Ishikawa (cell line): ENCODE results near the gene RHBDD3.

Source experiments
- CEBPB ChIP-seq: IDR thresholded peaks from 2 replicates; pipeline ENCODE4 v1.6.1; 2012
- CREB1 ChIP-seq: IDR thresholded peaks from 2 replicates; pipeline ENCODE4 v1.6.1; 2012; ENCODE audit warnings: low read depth
- EGR1 ChIP-seq: IDR thresholded peaks from 2 replicates; pipeline ENCODE4 v1.6.1; 2012
- FOXM1 ChIP-seq: IDR thresholded peaks from 2 replicates; pipeline ENCODE4 v1.6.1; 2012; ENCODE audit warnings: low read depth, borderline replicate concordance
- NFIC ChIP-seq: IDR thresholded peaks from 2 replicates; pipeline ENCODE4 v1.6.1; 2012
- RAD21 ChIP-seq: IDR thresholded peaks from 2 replicates; pipeline ENCODE4 v1.6.1; 2012; ENCODE audit warnings: low read depth
- TAF1 ChIP-seq: IDR thresholded peaks from 2 replicates; pipeline ENCODE4 v1.6.1; 2012; ENCODE audit warnings: low read depth, mild to moderate bottlenecking
- YY1 ChIP-seq: IDR thresholded peaks from 2 replicates; pipeline ENCODE4 v1.6.1; 2012; ENCODE audit warnings: low read depth
- TF ChIP-seq, protein P1 (sequence below): IDR thresholded peaks from 2 replicates; pipeline ENCODE4 v1.6.1; 2012; ENCODE audit warnings: low read depth, mild to moderate bottlenecking

DNA sequence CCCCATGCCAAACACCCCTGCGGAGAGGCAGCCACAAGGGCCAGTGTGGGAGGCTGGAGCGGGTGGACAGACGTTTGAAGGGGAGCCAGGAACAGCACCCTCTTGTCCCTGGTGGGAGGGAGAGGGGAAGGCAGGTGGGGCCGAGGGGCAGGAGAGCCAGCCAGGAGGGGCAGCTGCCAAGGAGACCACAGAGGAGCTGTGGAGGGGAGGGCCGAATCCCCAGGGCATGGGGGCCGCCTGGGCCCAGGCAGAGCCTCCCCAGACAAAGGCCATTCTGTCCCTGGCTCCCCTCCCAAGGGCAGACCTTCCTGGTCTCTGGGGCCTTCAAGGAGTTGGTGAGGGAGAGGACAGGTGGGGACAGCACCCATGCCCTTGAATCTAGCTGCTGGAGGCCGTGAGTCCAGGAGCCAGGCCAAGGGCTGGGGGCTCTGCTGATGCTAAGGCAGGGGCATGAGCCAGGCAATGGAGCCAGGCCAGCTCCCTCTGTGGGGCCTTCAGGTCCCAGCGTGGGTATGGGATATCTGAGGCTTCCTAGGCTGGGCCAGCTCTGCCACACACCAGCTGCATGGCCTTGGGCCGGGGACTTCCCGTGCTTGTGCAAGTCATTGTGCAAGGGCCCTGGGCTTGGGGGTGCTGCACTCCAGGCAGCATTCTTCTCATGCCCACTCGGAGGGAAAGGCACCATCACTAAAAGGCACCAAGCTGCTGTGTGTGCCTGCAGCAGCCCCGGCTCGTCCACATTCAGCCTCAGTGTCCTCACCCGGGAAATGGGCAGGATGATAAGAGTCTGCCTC lies 50.7 kb downstream of the RHBDD3 start:
- TF ChIP-seq, protein P1, sequence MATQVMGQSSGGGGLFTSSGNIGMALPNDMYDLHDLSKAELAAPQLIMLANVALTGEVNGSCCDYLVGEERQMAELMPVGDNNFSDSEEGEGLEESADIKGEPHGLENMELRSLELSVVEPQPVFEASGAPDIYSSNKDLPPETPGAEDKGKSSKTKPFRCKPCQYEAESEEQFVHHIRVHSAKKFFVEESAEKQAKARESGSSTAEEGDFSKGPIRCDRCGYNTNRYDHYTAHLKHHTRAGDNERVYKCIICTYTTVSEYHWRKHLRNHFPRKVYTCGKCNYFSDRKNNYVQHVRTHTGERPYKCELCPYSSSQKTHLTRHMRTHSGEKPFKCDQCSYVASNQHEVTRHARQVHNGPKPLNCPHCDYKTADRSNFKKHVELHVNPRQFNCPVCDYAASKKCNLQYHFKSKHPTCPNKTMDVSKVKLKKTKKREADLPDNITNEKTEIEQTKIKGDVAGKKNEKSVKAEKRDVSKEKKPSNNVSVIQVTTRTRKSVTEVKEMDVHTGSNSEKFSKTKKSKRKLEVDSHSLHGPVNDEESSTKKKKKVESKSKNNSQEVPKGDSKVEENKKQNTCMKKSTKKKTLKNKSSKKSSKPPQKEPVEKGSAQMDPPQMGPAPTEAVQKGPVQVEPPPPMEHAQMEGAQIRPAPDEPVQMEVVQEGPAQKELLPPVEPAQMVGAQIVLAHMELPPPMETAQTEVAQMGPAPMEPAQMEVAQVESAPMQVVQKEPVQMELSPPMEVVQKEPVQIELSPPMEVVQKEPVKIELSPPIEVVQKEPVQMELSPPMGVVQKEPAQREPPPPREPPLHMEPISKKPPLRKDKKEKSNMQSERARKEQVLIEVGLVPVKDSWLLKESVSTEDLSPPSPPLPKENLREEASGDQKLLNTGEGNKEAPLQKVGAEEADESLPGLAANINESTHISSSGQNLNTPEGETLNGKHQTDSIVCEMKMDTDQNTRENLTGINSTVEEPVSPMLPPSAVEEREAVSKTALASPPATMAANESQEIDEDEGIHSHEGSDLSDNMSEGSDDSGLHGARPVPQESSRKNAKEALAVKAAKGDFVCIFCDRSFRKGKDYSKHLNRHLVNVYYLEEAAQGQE = no peak
- no peak for TF ChIP-seq FOXM1
- TF ChIP-seq CEBPB = no peak
- no peak for TF ChIP-seq NFIC
- TF ChIP-seq RAD21 = no peak
- no peak for TF ChIP-seq YY1
- TF ChIP-seq EGR1 = no peak
- no peak for TF ChIP-seq TAF1
- TF ChIP-seq CREB1 = no peak
